Erythroblast (primary cell): Measurements from ENCODE around the gene SNAPC2.

ENCODE experiments used
- GATA1 ChIP-seq: IDR thresholded peaks from 2 replicates; pipeline ENCODE4 v1.6.1; 2011; ENCODE audit warnings: low read depth, mild to moderate bottlenecking, control low read depth, low read length, moderate library complexity
- POLR2A ChIP-seq: IDR thresholded peaks from 2 replicates; pipeline ENCODE4 v1.6.1; 2011; ENCODE audit warnings: mild to moderate bottlenecking, low read length

DNA sequence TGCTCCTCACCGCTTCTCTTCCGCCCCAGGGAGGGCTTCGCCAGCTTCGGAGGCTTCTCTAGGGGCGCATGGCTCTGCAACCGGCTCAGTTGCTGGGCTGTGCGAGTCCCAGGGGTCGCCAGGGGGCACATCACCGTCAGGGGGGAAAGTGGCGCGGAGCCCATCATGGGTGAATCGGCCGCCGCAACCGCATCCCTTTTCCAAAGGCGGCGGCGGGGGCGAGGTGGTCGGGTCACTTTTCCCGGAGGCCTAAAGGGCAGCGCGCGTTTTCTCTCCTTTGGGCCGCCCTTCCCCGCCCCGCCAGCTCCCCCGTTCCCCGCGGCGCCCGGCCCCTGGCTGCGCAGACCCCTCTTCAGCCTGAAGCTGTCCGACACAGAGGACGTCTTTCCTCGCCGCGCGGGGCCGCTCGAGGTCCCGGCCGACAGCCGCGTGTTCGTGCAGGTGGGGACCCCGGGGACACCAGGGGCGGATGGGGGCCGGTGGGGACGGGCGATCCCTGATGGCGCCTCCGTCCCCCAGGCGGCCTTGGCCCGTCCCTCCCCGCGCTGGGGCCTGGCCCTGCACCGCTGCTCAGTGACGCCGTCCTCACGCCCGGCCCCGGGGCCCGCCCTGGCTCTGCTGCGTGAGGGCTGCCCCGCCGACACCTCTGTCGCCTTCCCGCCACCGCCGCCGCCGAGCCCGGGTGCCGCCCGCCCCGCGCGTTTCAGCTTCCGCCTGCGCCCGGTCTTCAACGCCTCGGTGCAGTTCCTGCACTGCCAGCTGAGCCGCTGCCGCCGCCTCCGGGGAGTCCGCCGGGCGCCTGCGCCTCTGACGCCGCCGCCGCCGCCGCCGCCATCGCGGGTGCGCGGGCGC, 3.8 kb upstream of the SNAPC2 start:
- no peak for TF ChIP-seq POLR2A
- TF ChIP-seq GATA1, result no peak
